HepG2 (cell line): ENCODE data around the gene ZC3H7B. TPM values are rescaled to one million over a fixed set of nuclear protein-coding genes. Genes with fewer than 3 reads are reported as not detected.
A peak's percentile ranks its signal among the peaks of the same experiment; 100 is the strongest.

Experiments used
- ARNT2 ChIP-seq: sonication (generic); formaldehyde crosslinking; IDR thresholded peaks from 2 replicates; pipeline ENCODE4 v1.8.0; 2022; ENCODE audit warnings: mild to moderate bottlenecking, low read depth, missing genetic modification reagents, moderate library complexity
- ARNTL ChIP-seq: sonication (generic); formaldehyde crosslinking; IDR thresholded peaks from 2 replicates; pipeline ENCODE4 v1.4.0; 2020; ENCODE audit warnings: mild to moderate bottlenecking, missing genetic modification reagents
- BCL6 ChIP-seq: IDR thresholded peaks from 2 replicates; pipeline ENCODE4 v1.6.1; 2016; ENCODE audit warnings: missing genetic modification reagents, missing compliant biosample characterization
- CEBPB ChIP-seq: IDR thresholded peaks from 2 replicates; pipeline ENCODE4 v1.6.1; 2011; ENCODE audit warnings: low read depth, low read length, improper control_type of control experiment, borderline replicate concordance
- CEBPZ ChIP-seq: IDR thresholded peaks from 2 replicates; pipeline ENCODE4 v1.6.1; 2012; ENCODE audit warnings: low read length, improper control_type of control experiment
- ETV6 ChIP-seq: sonication (generic); formaldehyde crosslinking; conservative IDR thresholded peaks from 2 replicates; pipeline ENCODE4 v1.4.0; 2020; ENCODE audit warnings: missing genetic modification reagents
- HMGXB4 ChIP-seq, 2 experiments: sonication (generic) in 1 of 2; formaldehyde crosslinking in 1 of 2; IDR thresholded peaks; 2 replicates each; pipeline versions ENCODE4 v1.4.0 to v1.6.1; 2018 to 2020; ENCODE audit warnings: missing genetic modification reagents in 2 of 2, borderline replicate concordance in 1 of 2, low read depth in 1 of 2, mild to moderate bottlenecking in 1 of 2, missing biosample characterization in 1 of 2
- KMT2B ChIP-seq: IDR thresholded peaks from 2 replicates; pipeline ENCODE4 v1.6.1; 2016; ENCODE audit warnings: missing genetic modification reagents, missing compliant biosample characterization
- NFKBIZ ChIP-seq: IDR thresholded peaks from 2 replicates; pipeline ENCODE4 v1.6.1; 2018; ENCODE audit warnings: missing genetic modification reagents, missing compliant biosample characterization
- PPARG ChIP-seq: conservative IDR thresholded peaks from 2 replicates; pipeline ENCODE4 v1.6.1; 2016; ENCODE audit warnings: missing biosample characterization, missing genetic modification reagents
- PRPF4 ChIP-seq: fragments of 200-400 bp; formaldehyde crosslinking; IDR thresholded peaks from 2 replicates; pipeline ENCODE4 v1.6.1; 2016; ENCODE audit warnings: low read length, low read depth; ENCODE audit not compliant: poor library complexity, severe bottlenecking
- RBM39 ChIP-seq: fragments of 200-400 bp; formaldehyde crosslinking; IDR thresholded peaks from one replicate; pipeline ENCODE4 v1.6.1; 2018; ENCODE audit warnings: antibody characterized with exemption, mild to moderate bottlenecking, low read depth, low read length; ENCODE audit not compliant: poor library complexity, severe bottlenecking
- SMAD9 ChIP-seq: sonication (generic); formaldehyde crosslinking; IDR thresholded peaks from 2 replicates; pipeline ENCODE4 v1.5.1; 2020; ENCODE audit warnings: mild to moderate bottlenecking, missing genetic modification reagents
- U2AF1 ChIP-seq: fragments of 200-400 bp; formaldehyde crosslinking; optimal IDR thresholded peaks from 2 replicates; pipeline ENCODE3; 2017; ENCODE audit warnings: mild to moderate bottlenecking, low read depth, low read length
- ZNF207 ChIP-seq: fragments of 450-650 bp; IDR thresholded peaks from 2 replicates; pipeline ENCODE4 v1.6.1; 2016; ENCODE audit warnings: antibody characterized with exemption, borderline replicate concordance
- ZNF496 ChIP-seq: sonication (generic); formaldehyde crosslinking; IDR thresholded peaks from 2 replicates; pipeline ENCODE4 v1.8.1; 2023; ENCODE audit warnings: mild to moderate bottlenecking, moderate library complexity, missing genetic modification reagents; ENCODE audit not compliant: insufficient replicate concordance
- ZNF556 ChIP-seq: sonication (generic); formaldehyde crosslinking; IDR thresholded peaks from 2 replicates; pipeline ENCODE4 v1.4.0; 2020; ENCODE audit warnings: mild to moderate bottlenecking, missing genetic modification reagents, borderline replicate concordance
- ZNF577 ChIP-seq: sonication (generic); formaldehyde crosslinking; IDR thresholded peaks from 2 replicates; pipeline ENCODE4 v1.4.0; 2020; ENCODE audit warnings: mild to moderate bottlenecking, low read depth, missing genetic modification reagents, borderline replicate concordance
- ZNF672 ChIP-seq: sonication (generic); formaldehyde crosslinking; IDR thresholded peaks from 2 replicates; pipeline ENCODE4 v1.8.1; 2022; ENCODE audit warnings: missing genetic modification reagents
- ZNF883 ChIP-seq: sonication (generic); formaldehyde crosslinking; IDR thresholded peaks from 2 replicates; pipeline ENCODE4 v1.5.1; 2020; ENCODE audit warnings: mild to moderate bottlenecking, missing genetic modification reagents; ENCODE audit errors: not compliant biosample characterization
- polyA plus RNA-seq, 8 experiments: library from polyadenylated mRNA; depleted of rRNA in 3 of 8; stranded (reverse) in 7 of 8; unstranded in 1 of 8; fragments of >200 nt; fragmentation: Illumina TruSeq in 4 of 8; extraction: Trizol in 4 of 8; gene quantifications; 2 replicates each; pipeline versions ENCODE4 v1.2.1 to v1.2.3, GENCODE V29; 2011 to 2016; ENCODE audit warnings: low read depth in 4 of 8, missing spikeins in 1 of 8, mixed read lengths in 1 of 8; ENCODE audit not compliant: insufficient read depth in 1 of 8
- total RNA-seq, 5 experiments: library from RNA; depleted of rRNA; stranded (reverse); fragments of >200 nt; fragmentation: Illumina TruSeq; extraction: Trizol; gene quantifications; 2 replicates each; pipeline ENCODE4 v1.2.3, GENCODE V29; 2016; ENCODE audit warnings: low read depth in 1 of 5
- TF ChIP-seq, protein P1 (sequence below): sonication (generic); formaldehyde crosslinking; IDR thresholded peaks from 2 replicates; pipeline ENCODE4 v1.4.0; 2020; ENCODE audit warnings: mild to moderate bottlenecking, missing genetic modification reagents, borderline replicate concordance

Gene ZC3H7B
- total and polyA plus RNA-seq, 2 of the 13 experiments (the other 11 are each of a cell fraction or from before 2014, with no cell fraction given): 26.4 to 37.2 TPM

DNA sequence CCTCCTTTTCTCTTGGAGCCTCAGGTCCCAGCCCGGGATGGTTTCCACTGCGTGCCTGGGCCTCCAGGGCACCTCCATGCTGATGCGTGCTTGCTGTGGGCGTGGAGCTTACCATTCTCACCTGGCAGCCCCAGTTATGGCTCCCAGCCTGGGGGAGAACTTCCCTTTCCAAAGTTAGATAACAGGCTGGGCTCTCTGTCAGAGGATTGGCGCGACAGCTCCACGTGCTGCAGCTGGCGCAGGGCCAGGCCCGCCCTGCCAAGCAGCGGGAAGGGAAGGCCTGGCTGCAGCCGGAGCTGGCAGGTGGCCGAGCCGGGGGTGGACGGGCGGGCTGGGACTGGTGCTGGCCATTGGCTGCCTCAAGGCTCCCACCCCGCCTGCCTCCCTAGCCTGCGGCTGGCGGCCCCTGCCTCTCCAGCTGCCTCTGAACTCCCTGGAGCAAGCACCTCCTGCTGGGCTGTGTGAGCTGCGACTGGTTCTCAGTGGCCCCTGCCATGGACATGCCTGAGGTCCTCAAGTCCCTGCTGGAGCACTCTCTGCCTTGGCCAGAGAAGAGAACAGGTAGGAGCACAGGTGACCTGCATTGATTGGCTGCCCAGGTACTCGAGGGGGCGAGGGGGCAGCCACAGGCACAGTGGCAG lies 65.8 kb downstream of the ZC3H7B start (continued):
- no peak for TF ChIP-seq CEBPB
- peak; percentile 63; the same call in 1 of the 2 replicates for TF ChIP-seq ETV6 (CRISPR knock-in tag)
- TF ChIP-seq PRPF4: no peak
- no peak for TF ChIP-seq PPARG (CRISPR knock-in tag)
- TF ChIP-seq ZNF672: no peak
- no peak for TF ChIP-seq SMAD9 (CRISPR knock-in tag)
- TF ChIP-seq ZNF577 (CRISPR knock-in tag): no peak
- TF ChIP-seq ZNF207: no peak
- peak in 1 of 2 experiments; percentile 34; a peak in 1 of 4 replicates for TF ChIP-seq HMGXB4 (CRISPR knock-in tag; IDR thresholded peaks at IDR 0.05; ENCODE audit: borderline replicate concordance in 1 of 2, low read depth in 1 of 2)
- TF ChIP-seq CEBPZ: no peak
- TF ChIP-seq ZNF883 (CRISPR knock-in tag): no peak
- no peak for TF ChIP-seq U2AF1
- peak; percentile 98 for TF ChIP-seq ARNTL (CRISPR knock-in tag)
- peak; percentile 78 for TF ChIP-seq RBM39
- TF ChIP-seq, protein P1, sequence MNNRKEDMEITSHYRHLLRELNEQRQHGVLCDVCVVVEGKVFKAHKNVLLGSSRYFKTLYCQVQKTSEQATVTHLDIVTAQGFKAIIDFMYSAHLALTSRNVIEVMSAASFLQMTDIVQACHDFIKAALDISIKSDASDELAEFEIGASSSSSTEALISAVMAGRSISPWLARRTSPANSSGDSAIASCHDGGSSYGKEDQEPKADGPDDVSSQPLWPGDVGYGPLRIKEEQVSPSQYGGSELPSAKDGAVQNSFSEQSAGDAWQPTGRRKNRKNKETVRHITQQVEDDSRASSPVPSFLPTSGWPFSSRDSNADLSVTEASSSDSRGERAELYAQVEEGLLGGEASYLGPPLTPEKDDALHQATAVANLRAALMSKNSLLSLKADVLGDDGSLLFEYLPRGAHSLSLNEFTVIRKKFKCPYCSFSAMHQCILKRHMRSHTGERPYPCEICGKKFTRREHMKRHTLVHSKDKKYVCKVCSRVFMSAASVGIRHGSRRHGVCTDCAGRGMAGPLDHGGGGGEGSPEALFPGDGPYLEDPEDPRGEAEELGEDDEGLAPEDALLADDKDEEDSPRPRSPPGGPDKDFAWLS (CRISPR knock-in tag): no peak
- no peak for TF ChIP-seq KMT2B (CRISPR knock-in tag)
- TF ChIP-seq ZNF496 (CRISPR knock-in tag): no peak
- no peak for TF ChIP-seq ZNF556 (CRISPR knock-in tag)
- TF ChIP-seq NFKBIZ (CRISPR knock-in tag): no peak; the same call in 1 of the 2 replicates
- TF ChIP-seq BCL6: 0 out of 2 replicates have a peak, but pooled peaks have one; percentile 19
- peak; percentile 92 for TF ChIP-seq ARNT2
